HL-60/S4 treated with phorbol 12-myristate 13-acetate at 8.2 ng/mL for 4 days and 3 days (cell line): ENCODE measurements around the gene NAPSA.
"Not testable (repeated sequence)": the region's sequence is repeated elsewhere in the genome, so short reads cannot be mapped to it uniquely, and the experiment has no call there.

Source experiments
- in situ Hi-C: fragments of 300-500 bp; cut with MboI; formaldehyde crosslinking; loops from 2 replicates; pipeline ENCODE4 v1.15.0; 2022; ENCODE audit warnings: low sequenced_read_pairs

NAPSA gene

GRCh38 chr19:50332244-50333038, 33.0 kb downstream of the NAPSA start:
- in situ Hi-C loops = no loop called here

- in situ Hi-C loops = no loop called here
Measured at GRCh38 chr19:50331994-50332243, 33.5 kb downstream of the NAPSA start.

- in situ Hi-C loops = no loop called here
Measured at GRCh38 chr19:50331221-50331993, 34.0 kb downstream of the NAPSA start.

GRCh38 chr19:50330365-50331078, 34.9 kb downstream of the NAPSA start:
- in situ Hi-C loops = no loop called here

GRCh38 chr19:50329926-50330294, 35.5 kb downstream of the NAPSA start:
- in situ Hi-C loops = not testable (repeated sequence)

GRCh38 chr19:50329146-50329925, 36.1 kb downstream of the NAPSA start, which contains the start of gene KCNC3:
Gene KCNC3, minus strand, starts transcription at chr19:50329377. Its CDS starts 295 bp downstream, at chr19:50329082.
- in situ Hi-C loops = no loop called here

GRCh38 chr19:50328873-50329145, 36.6 kb downstream of the NAPSA start:
- in situ Hi-C loops = no loop called here

- in situ Hi-C loops = no loop called here
Measured at GRCh38 chr19:50328224-50328872, 37.1 kb downstream of the NAPSA start.

GRCh38 chr19:50327461-50328223, 37.8 kb downstream of the NAPSA start:
- in situ Hi-C loops = no loop called here

GRCh38 chr19:50327013-50327412, 38.4 kb downstream of the NAPSA start:
- in situ Hi-C loops = no loop called here

- in situ Hi-C loops = no loop called here
Measured at GRCh38 chr19:50326101-50326664, 39.3 kb downstream of the NAPSA start.

- in situ Hi-C loops = no loop called here
Measured at GRCh38 chr19:50325310-50326100, 39.9 kb downstream of the NAPSA start.

GRCh38 chr19:50324331-50324730, 41.1 kb downstream of the NAPSA start:
- in situ Hi-C loops = no loop called here

- in situ Hi-C loops = no loop called here
Measured at GRCh38 chr19:50323782-50324133, 41.7 kb downstream of the NAPSA start.

- in situ Hi-C loops = no loop called here
Measured at GRCh38 chr19:50322931-50323781, 42.3 kb downstream of the NAPSA start.

- in situ Hi-C loops = no loop called here
Measured at GRCh38 chr19:50322234-50322633, 43.2 kb downstream of the NAPSA start.

GRCh38 chr19:50321831-50322230, 43.6 kb downstream of the NAPSA start:
- in situ Hi-C loops = no loop called here

GRCh38 chr19:50320596-50320995, 44.8 kb downstream of the NAPSA start:
- in situ Hi-C loops = no loop called here
